GM12801 (cell line): Measurements from ENCODE around the gene PPA1.

Experiments
- TF ChIP-seq, protein P1 (sequence below): IDR thresholded peaks from one replicate; pipeline ENCODE4 v1.5.1; 2011; ENCODE audit warnings: control low read depth; ENCODE audit not compliant: insufficient read length; ENCODE audit errors: extremely low read depth

The PPA1 gene

DNA sequence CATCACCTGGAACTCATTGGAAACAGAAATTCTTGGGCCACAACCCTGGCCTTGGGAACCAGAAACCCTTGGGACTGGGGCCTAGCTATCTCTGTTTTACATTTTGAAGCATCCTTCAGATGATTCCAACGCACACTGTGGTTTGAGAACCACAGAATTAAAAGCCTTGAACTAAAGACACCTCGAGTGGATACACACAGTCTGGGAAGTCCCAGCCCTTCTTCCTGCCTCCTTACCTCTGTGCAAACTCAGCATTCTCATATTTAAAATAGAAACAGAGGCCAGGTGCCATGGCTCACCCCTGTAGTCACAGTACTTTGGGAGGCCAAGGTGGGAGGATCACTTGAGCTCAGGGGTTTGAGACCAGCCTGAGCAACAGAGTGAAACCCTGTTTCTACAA lies 37.7 kb upstream of the PPA1 start:
- TF ChIP-seq, protein P1, sequence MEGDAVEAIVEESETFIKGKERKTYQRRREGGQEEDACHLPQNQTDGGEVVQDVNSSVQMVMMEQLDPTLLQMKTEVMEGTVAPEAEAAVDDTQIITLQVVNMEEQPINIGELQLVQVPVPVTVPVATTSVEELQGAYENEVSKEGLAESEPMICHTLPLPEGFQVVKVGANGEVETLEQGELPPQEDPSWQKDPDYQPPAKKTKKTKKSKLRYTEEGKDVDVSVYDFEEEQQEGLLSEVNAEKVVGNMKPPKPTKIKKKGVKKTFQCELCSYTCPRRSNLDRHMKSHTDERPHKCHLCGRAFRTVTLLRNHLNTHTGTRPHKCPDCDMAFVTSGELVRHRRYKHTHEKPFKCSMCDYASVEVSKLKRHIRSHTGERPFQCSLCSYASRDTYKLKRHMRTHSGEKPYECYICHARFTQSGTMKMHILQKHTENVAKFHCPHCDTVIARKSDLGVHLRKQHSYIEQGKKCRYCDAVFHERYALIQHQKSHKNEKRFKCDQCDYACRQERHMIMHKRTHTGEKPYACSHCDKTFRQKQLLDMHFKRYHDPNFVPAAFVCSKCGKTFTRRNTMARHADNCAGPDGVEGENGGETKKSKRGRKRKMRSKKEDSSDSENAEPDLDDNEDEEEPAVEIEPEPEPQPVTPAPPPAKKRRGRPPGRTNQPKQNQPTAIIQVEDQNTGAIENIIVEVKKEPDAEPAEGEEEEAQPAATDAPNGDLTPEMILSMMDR, result no peak

DNA sequence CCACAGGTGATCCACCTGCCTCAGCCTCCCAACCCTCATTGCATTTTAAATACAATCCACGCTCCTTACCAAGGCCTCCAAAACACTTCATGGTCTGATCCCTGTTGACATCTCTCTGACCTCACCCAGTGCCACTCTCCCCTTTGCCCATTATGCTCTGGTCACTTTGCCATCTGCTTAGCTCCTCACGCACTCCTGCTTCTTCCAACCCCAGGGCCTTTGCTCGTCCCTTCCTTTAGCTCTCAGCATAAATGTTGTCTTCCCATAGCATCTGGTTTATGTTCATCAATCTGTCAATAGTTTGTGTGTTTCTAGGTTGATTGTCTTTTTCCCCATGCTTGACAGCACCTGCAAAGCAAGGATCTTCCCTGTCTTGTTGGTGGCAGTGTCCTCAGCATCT lies 36.5 kb upstream of the PPA1 start:
- TF ChIP-seq, protein P1, result no peak

DNA sequence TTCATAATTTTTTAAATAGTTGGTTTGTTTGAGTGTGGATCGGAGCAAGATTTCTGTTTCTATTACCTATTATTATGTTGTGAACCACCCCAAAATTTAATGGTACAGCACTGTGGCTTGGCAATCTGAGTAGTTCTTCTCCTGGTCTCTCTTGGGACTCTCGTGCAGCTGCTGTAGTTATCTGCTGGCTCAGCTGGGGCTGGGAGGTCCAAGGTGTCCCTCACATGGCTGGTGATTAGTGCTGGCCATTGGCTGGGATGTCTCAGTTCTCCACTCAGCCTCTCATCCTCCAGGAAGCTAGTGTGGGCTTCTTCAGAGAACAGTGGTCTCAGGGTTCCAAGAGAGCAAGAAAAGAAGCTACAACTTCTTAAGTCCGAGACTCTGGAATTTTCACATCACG lies 35.1 kb upstream of the PPA1 start:
- TF ChIP-seq, protein P1, result no peak

DNA sequence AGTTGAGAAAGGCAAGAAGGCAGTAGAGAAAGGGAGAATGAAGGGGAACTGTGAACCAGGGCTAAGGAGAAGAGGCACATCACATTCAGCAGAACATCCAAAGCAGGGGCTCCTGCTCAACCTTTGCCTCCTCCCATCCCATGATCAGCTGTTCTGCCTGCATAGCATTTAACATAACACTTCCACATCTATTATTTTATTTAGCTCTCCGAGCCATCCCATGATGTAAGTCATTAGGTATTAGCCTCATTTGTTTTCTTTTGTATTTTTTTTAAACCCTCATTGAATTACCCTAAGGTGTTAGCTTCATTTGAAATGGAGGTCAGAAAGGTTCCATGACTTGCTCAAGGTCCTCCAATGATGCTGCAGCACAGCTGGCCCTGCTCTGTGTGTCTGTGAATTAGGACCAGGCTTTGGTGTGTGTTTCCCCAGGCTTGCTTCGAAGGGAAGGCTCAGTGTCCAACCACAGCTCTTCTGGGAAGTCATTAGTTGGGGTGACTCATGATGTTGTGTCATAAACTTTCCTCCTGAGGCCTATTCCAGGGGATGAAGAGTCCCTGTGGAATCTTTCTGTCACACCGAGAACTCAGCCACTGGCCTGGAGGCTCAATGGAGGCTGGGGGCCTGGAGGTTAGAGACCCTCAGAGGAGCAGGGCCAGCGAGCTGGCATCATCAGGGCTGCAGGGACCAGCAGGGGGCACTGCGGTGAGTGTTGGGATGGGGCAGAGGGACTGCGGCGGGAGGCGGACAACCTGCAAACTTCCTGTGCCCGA lies 34.1 kb upstream of the PPA1 start:
- TF ChIP-seq, protein P1, result no peak

DNA sequence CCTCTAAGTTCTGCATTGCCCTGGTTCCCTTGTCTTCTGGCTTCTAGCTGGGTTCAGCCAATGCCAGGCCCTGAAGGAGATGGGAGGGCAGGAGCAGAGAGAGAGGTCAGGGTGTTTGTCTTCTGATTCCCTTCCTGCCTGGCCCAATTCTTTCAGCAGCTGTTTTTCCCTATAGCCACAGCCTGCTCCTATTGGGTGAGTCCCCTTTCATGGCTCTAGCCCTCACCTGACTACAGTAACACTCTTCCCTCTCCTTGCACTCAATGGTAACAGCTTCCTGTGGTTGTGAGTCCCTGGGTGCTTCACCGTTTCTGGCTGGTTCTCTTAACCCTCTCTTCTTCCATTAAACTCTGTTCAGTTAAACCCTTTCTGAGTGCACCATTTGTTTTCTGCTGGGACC lies 33.5 kb upstream of the PPA1 start:
- TF ChIP-seq, protein P1, result no peak

DNA sequence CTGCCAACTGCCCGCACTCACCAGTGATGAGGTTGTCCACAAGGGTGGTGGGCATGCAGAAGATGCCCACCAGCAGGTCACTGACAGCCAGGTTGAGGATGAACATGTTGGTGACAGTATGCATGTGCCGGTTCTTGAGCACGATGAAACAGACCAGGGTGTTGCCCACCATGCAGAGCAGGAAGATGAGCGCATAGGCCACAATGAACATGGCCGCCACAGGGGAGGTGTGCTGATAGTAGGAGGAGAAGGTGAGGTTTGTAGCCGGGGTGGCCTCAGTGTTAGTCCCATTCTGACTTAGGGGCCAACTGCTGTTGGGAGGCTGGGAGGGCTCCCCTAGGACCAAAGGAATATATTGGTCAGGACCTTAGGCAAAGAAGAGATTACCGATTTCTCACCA lies 32.8 kb upstream of the PPA1 start:
- TF ChIP-seq, protein P1, result no peak

DNA sequence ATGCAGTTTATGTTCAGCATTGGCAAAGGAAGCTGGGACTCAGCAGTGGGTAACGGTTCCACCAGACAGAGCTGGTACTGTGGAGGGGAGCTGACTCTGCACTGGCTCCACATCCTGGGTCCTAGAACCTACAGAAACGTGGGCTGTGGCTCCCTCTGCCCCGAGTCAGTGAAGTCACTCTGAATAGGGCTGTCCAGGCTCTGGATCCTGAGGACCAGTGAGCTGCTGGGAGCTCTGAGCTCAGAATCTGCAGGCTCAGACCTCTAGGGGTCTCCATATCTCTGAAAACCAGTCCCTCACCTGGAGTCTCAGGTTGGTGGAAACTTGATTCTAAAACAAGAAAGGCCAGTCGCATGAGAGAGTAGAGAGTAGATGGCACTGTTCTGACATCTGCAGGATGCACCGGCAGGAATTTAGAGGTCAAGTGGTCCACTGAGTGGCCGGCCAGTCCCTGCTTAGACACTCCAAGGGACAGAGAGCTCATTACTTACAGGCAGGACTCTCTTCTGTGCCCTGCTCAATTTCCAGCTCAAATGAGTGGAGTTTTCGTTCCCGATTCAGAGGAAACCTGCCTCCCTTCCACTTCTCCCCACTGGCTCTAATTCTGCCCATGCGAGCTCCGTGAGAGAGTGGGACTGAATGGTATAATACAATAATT lies 31.9 kb upstream of the PPA1 start:
- TF ChIP-seq, protein P1, result no peak
